Breast epithelium (tissue), 3 donors: Measurements from ENCODE around the gene TCTN1.

Experiments used
- POLR2A ChIP-seq: fragments of 450-650 bp; IDR thresholded peaks from one replicate; pipeline ENCODE4 v1.6.1; 2016; ENCODE audit warnings: antibody characterized with exemption, mild to moderate bottlenecking, moderate library complexity
- TF ChIP-seq, protein P1 (sequence below), 3 donors: fragments of 450-650 bp; IDR thresholded peaks; one replicate each; pipeline ENCODE4 v1.5.1; 2016 to 2017; ENCODE audit warnings: antibody characterized with exemption in 3 of 3, mild to moderate bottlenecking in 3 of 3, moderate library complexity in 3 of 3

DNA sequence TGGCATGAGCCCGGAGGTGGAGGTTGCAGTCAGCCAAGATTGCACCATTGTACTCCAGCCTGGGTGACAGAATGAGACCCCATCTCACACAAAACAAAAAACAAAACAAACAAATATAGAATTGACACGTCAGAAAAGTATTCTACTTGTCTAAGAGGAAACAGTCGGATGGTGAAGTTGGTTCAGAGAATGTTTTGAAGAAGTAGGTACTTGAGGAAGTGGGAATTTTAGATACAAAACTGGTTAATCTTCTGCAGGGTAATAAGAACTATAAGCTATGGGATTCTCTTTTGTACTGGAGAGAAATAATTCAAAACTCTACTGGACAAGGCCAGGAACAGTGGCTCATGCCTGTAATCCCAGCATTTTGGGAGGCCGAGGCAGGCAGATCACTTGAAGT lies 14.6 kb upstream of the TCTN1 start:
- TF ChIP-seq, protein P1, sequence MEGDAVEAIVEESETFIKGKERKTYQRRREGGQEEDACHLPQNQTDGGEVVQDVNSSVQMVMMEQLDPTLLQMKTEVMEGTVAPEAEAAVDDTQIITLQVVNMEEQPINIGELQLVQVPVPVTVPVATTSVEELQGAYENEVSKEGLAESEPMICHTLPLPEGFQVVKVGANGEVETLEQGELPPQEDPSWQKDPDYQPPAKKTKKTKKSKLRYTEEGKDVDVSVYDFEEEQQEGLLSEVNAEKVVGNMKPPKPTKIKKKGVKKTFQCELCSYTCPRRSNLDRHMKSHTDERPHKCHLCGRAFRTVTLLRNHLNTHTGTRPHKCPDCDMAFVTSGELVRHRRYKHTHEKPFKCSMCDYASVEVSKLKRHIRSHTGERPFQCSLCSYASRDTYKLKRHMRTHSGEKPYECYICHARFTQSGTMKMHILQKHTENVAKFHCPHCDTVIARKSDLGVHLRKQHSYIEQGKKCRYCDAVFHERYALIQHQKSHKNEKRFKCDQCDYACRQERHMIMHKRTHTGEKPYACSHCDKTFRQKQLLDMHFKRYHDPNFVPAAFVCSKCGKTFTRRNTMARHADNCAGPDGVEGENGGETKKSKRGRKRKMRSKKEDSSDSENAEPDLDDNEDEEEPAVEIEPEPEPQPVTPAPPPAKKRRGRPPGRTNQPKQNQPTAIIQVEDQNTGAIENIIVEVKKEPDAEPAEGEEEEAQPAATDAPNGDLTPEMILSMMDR (IDR thresholded peaks at IDR 0.05) = no peak
- TF ChIP-seq POLR2A = no peak
